NCI-H748 (cell line): ENCODE data around the gene GUCY2F.

Experiments used
- DNase-seq: peaks from one replicate; lab custom pipeline; 2025; ENCODE audit not compliant: unreplicated experiment; lab: John Stamatoyannopoulos, UW

GUCY2F gene

GRCh38 chrX:109398061-109398460, 83.8 kb downstream of the GUCY2F start:
- no peak for DNase-seq

- no peak for DNase-seq
These were observed 88.0 kb downstream of the GUCY2F start for GRCh38 chrX:109393859-109394258.

- DNase-seq: no peak
These were observed 89.0 kb downstream of the GUCY2F start for GRCh38 chrX:109392895-109393294.

GRCh38 chrX:109390556-109390955, 91.3 kb downstream of the GUCY2F start:
- no peak for DNase-seq

GRCh38 chrX:109389917-109390316, 92.0 kb downstream of the GUCY2F start:
- no peak for DNase-seq

GRCh38 chrX:109384699-109385098, 97.2 kb downstream of the GUCY2F start:
- DNase-seq: peak; percentile 8

- no peak for DNase-seq
These were observed 99.6 kb downstream of the GUCY2F start for GRCh38 chrX:109382332-109382731.

GRCh38 chrX:109378281-109378680, 103.6 kb downstream of the GUCY2F start:
- DNase-seq: no peak

- no peak for DNase-seq
These were observed 107.5 kb downstream of the GUCY2F start for GRCh38 chrX:109374262-109374960.

GRCh38 chrX:109373468-109373867, 108.4 kb downstream of the GUCY2F start:
- no peak for DNase-seq

GRCh38 chrX:109372716-109373115, 109.2 kb downstream of the GUCY2F start:
- DNase-seq: no peak

- DNase-seq: no peak
These were observed 109.6 kb downstream of the GUCY2F start for GRCh38 chrX:109372291-109372690.

GRCh38 chrX:109362101-109362500, 119.8 kb downstream of the GUCY2F start:
- DNase-seq: no peak

GRCh38 chrX:109360301-109360700, 121.6 kb downstream of the GUCY2F start:
- no peak for DNase-seq

GRCh38 chrX:109357706-109358105, 124.2 kb downstream of the GUCY2F start:
- DNase-seq: no peak

GRCh38 chrX:109356684-109357083, 125.2 kb downstream of the GUCY2F start:
- no peak for DNase-seq

- no peak for DNase-seq
These were observed 129.8 kb downstream of the GUCY2F start for GRCh38 chrX:109352066-109352588.

GRCh38 chrX:109351557-109351956, 130.3 kb downstream of the GUCY2F start:
- DNase-seq: no peak

- no peak for DNase-seq
These were observed 131.3 kb downstream of the GUCY2F start for GRCh38 chrX:109350551-109350950.

- DNase-seq: no peak
These were observed 131.8 kb downstream of the GUCY2F start for GRCh38 chrX:109350051-109350450.

- no peak for DNase-seq
These were observed 134.3 kb downstream of the GUCY2F start for GRCh38 chrX:109347632-109348031.

- no peak for DNase-seq
These were observed 135.4 kb downstream of the GUCY2F start for GRCh38 chrX:109346491-109346890.

GRCh38 chrX:109345856-109346255, 136.0 kb downstream of the GUCY2F start:
- no peak for DNase-seq
